Stimulated activated naive CD4-positive, alpha-beta T cell treated with Interleukin-2 at 50 U/mL for 16 hours (primary cell): Measurements from ENCODE around the gene SH3RF2.
"Not testable (repeated sequence)": the region's sequence is repeated elsewhere in the genome, so short reads cannot be mapped to it uniquely, and the experiment has no call there.

Experiments used
- DNase-seq: peaks from one replicate; lab custom pipeline; 2025; lab: John Stamatoyannopoulos, UW

SH3RF2 gene

GRCh38 chr5:146006470-146007190, 70.3 kb downstream of the SH3RF2 start:
- no peak for DNase-seq

GRCh38 chr5:146007270-146007669, 70.9 kb downstream of the SH3RF2 start:
- DNase-seq: no peak

- DNase-seq: no peak
Observed at GRCh38 chr5:146007989-146008388, 71.6 kb downstream of the SH3RF2 start.

GRCh38 chr5:146009020-146009419, 72.6 kb downstream of the SH3RF2 start:
- no peak for DNase-seq

- not testable (repeated sequence) for DNase-seq
Observed at GRCh38 chr5:146010447-146010846, 74.1 kb downstream of the SH3RF2 start.

GRCh38 chr5:146013761-146014160, 77.4 kb downstream of the SH3RF2 start:
- DNase-seq: no peak

GRCh38 chr5:146015001-146015400, 78.6 kb downstream of the SH3RF2 start:
- DNase-seq: no peak

- DNase-seq: no peak
Observed at GRCh38 chr5:146016764-146017484, 80.5 kb downstream of the SH3RF2 start.

GRCh38 chr5:146018514-146019375, 82.4 kb downstream of the SH3RF2 start:
- DNase-seq: no peak

- no peak for DNase-seq
Observed at GRCh38 chr5:146020100-146020499, 83.7 kb downstream of the SH3RF2 start.

GRCh38 chr5:146024034-146024433, 87.7 kb downstream of the SH3RF2 start:
- DNase-seq: no peak

- no peak for DNase-seq
Observed at GRCh38 chr5:146025114-146025680, 88.8 kb downstream of the SH3RF2 start.

- DNase-seq: no peak
Observed at GRCh38 chr5:146025681-146026080, 89.3 kb downstream of the SH3RF2 start.

GRCh38 chr5:146026307-146027010, 90.1 kb downstream of the SH3RF2 start:
- DNase-seq: no peak

GRCh38 chr5:146027751-146028150, 91.4 kb downstream of the SH3RF2 start:
- DNase-seq: no peak

GRCh38 chr5:146032911-146033310, 96.5 kb downstream of the SH3RF2 start:
- no peak for DNase-seq

- DNase-seq: no peak
Observed at GRCh38 chr5:146034127-146034526, 97.7 kb downstream of the SH3RF2 start.

GRCh38 chr5:146034605-146035004, 98.2 kb downstream of the SH3RF2 start:
- DNase-seq: no peak

- no peak for DNase-seq
Observed at GRCh38 chr5:146039420-146039819, 103.0 kb downstream of the SH3RF2 start.

GRCh38 chr5:146040527-146040926, 104.1 kb downstream of the SH3RF2 start:
- DNase-seq: no peak

- no peak for DNase-seq
Observed at GRCh38 chr5:146041180-146041789, 104.9 kb downstream of the SH3RF2 start.
